ENCODE results near the gene GGCX. TPM values are rescaled to one million over a fixed set of nuclear protein-coding genes. Genes with fewer than 3 reads are reported as not detected.

GGCX gene
- total and polyA plus RNA-seq, 2 of the 4 experiments (the other 2 are of a cell fraction), result 35.0 to 39.4 TPM

GRCh38 chr2:85584354-85584856 is 23.1 kb upstream of the GGCX start, which contains the start of gene VAMP5:
VAMP5 (plus strand) TSS chr2:85584431; CDS start chr2:85584491, 60 bp downstream.
- intact Hi-C loops (cut with micrococcal nuclease) (loop anchor here (2.0 kb wide), 1 partner anchor 24 kb away; the partner anchor contains the start of gene GGCX), in situ Hi-C loops (cut with MboI; ENCODE audit: low sequenced_read_pairs) (no loop called here), dilution Hi-C loops (cut with HindIII; ENCODE audit: low sequenced_read_pairs, unreplicated experiment) (no loop called here)
- peak within 1 kb of the TSS; percentile 69 for H3K9ac ChIP-seq (ENCODE audit: low read depth, low read length)
- H3K4me2 ChIP-seq (ENCODE audit: low read depth, low read length), result peak within 1 kb of the TSS; percentile 87
- no TSS peak for BruUV-seq (replicated peaks)
- peak within 1 kb of the TSS; percentile 90 for H3K27ac ChIP-seq (ENCODE audit: insufficient read depth, low read length)
- H3K4me3 ChIP-seq (ENCODE audit: insufficient read depth, low read depth, low read length), result peak within 1 kb of the TSS; percentile 50
- H2BK15ac ChIP-seq (ENCODE audit: low read depth, low read length), result peak within 1 kb of the TSS; percentile 73; the same call in 2 of the 3 replicates
- peak within 1 kb of the TSS; percentile 94 for H3K14ac ChIP-seq (replicated peaks; ENCODE audit: low read depth, low read length)
- peak within 1 kb of the TSS; percentile 97 for H3K4ac ChIP-seq (ENCODE audit: low read depth, low read length)
- peak within 1 kb of the TSS; percentile 98 for H2AK5ac ChIP-seq (ENCODE audit: low read depth, low read length)
- H2AK9ac ChIP-seq (replicated peaks; ENCODE audit: low read depth, low read length, poor library complexity), result peak within 1 kb of the TSS; percentile 95
- peak within 1 kb of the TSS; percentile 89 for H2BK20ac ChIP-seq (ENCODE audit: low read depth, low read length)
- DNase-seq (no peak), ATAC-seq (ENCODE audit: low read depth) (peak; percentile 65)
- ChIA-PET POLR2A (ENCODE audit: unreplicated experiment) (no interaction called here), CTCF (no interaction called here)
- peak within 1 kb of the TSS; percentile 98 for H3K23ac ChIP-seq (ENCODE audit: low read depth, low read length)
- H3K27me3 ChIP-seq (ENCODE audit: control insufficient read depth, insufficient read depth, low read length), result no peaks in the 10 kb centered on the region
- H2BK120ac ChIP-seq (ENCODE audit: low read depth, low read length), result peak within 1 kb of the TSS; percentile 91
- H3K36me3 ChIP-seq (ENCODE audit: control insufficient read depth, insufficient read depth, low read length), result no peaks in the 10 kb centered on the region
- peak within 1 kb of the TSS; percentile 94 for H2AFZ ChIP-seq (replicated peaks; ENCODE audit: low read length, poor library complexity)
- TF ChIP-seq MAFK (IDR thresholded peaks at IDR 0.05; ENCODE audit: low read depth, low read length) (no peak), CEBPB (IDR thresholded peaks at IDR 0.05; ENCODE audit: low read depth, low read length) (no peak), RAD21 (IDR thresholded peaks at IDR 0.05; ENCODE audit: low read length) (no peak), RCOR1 (IDR thresholded peaks at IDR 0.05; ENCODE audit: insufficient replicate concordance, low read length) (no peak), ELK1 (IDR thresholded peaks at IDR 0.05; ENCODE audit: borderline replicate concordance, low read depth, low read length) (no peak), MAZ (IDR thresholded peaks at IDR 0.05; ENCODE audit: borderline replicate concordance, low read depth, low read length) (peak; percentile 34; the same call in 1 of the 2 replicates)
- TF ChIP-seq, protein P1, sequence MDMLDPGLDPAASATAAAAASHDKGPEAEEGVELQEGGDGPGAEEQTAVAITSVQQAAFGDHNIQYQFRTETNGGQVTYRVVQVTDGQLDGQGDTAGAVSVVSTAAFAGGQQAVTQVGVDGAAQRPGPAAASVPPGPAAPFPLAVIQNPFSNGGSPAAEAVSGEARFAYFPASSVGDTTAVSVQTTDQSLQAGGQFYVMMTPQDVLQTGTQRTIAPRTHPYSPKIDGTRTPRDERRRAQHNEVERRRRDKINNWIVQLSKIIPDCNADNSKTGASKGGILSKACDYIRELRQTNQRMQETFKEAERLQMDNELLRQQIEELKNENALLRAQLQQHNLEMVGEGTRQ (IDR thresholded peaks at IDR 0.05; ENCODE audit: low read depth, low read length), result no peak
- H3K9me1 ChIP-seq (ENCODE audit: insufficient read depth, low read length), result peaks cover 17% of the 10 kb centered on the region
- no peaks in the 10 kb centered on the region for H4K20me1 ChIP-seq (ENCODE audit: insufficient read depth, low read length)
- H3K4me1 ChIP-seq (ENCODE audit: control insufficient read depth, insufficient read depth, low read length), result peaks cover 24% of the 10 kb centered on the region
- H3K56ac ChIP-seq (ENCODE audit: extremely low read depth, insufficient read depth, low read length), result peak within 1 kb of the TSS; percentile 54
- H4K5ac ChIP-seq (ENCODE audit: low read depth, low read length), result peak within 1 kb of the TSS; percentile 99
- peaks cover 6 to 41% of the 10 kb centered on the region in 2 experiments; a peak in 2 of 4 replicates for H3K79me1 ChIP-seq (ENCODE audit: low read depth in 1 of 2, low read length in 2 of 2)
- H4K8ac ChIP-seq (ENCODE audit: low read depth in 2 of 2, low read length in 2 of 2), result peak within 1 kb of the TSS; percentile 42 to 97
- peak within 1 kb of the TSS; percentile 65 for H3K18ac ChIP-seq (ENCODE audit: low read depth, low read length)
- peak within 1 kb of the TSS; percentile 94 for H2BK5ac ChIP-seq (ENCODE audit: low read depth, low read length, poor library complexity, severe bottlenecking)
- WGBS, 2 experiments (ENCODE audit: extremely low coverage in 2 of 2, insufficient read length in 1 of 2), result 5% methylated on average over 27 of the region's 52 CpGs; no CpG with 5 or more reads in 1 of the 2 experiments
- peak within 1 kb of the TSS; percentile 92 for H4K91ac ChIP-seq (ENCODE audit: insufficient read depth, low read depth, low read length)
- H3K9me3 ChIP-seq (ENCODE audit: control insufficient read depth, insufficient read depth, low read length), result no peaks in the 10 kb centered on the region

Measured in IMR-90 (cell line).